SKM-1 treated with dmso at 0.1 percent for 144 hours (cell line): Measurements from ENCODE around the gene S100A12.

Experiments
- DNase-seq: peaks from one replicate; lab custom pipeline; 2025; ENCODE audit not compliant: unreplicated experiment; lab: John Stamatoyannopoulos, UW

The S100A12 gene

GRCh38 chr1:153397051-153397923, 21.9 kb upstream of the S100A12 start:
- DNase-seq, result no peak

- no peak for DNase-seq
These were observed 21.0 kb upstream of the S100A12 start for GRCh38 chr1:153396461-153396860.

- no peak for DNase-seq
These were observed 20.4 kb upstream of the S100A12 start for GRCh38 chr1:153395776-153396175.

- no peak for DNase-seq
These were observed 19.8 kb upstream of the S100A12 start for GRCh38 chr1:153395136-153395685.

GRCh38 chr1:153394391-153394790, 19.0 kb upstream of the S100A12 start:
- DNase-seq, result no peak

GRCh38 chr1:153393926-153394325, 18.5 kb upstream of the S100A12 start:
- DNase-seq, result no peak

- no peak for DNase-seq
These were observed 17.4 kb upstream of the S100A12 start for GRCh38 chr1:153392822-153393221.

- DNase-seq, result no peak
These were observed 16.8 kb upstream of the S100A12 start for GRCh38 chr1:153392258-153392657.

- peak; percentile 97 for DNase-seq
These were observed 15.7 kb upstream of the S100A12 start, which contains the start of gene S100A8 for GRCh38 chr1:153390938-153391710. Gene S100A8, minus strand, starts transcription at chr1:153391073. Its CDS starts 538 bp downstream, at chr1:153390535.

- DNase-seq, result peak; percentile 84
These were observed 14.8 kb upstream of the S100A12 start for GRCh38 chr1:153389973-153390879.

- DNase-seq, result no peak
These were observed 14.0 kb upstream of the S100A12 start for GRCh38 chr1:153389401-153389800.

GRCh38 chr1:153387785-153388184, 12.4 kb upstream of the S100A12 start:
- DNase-seq, result no peak

- no peak for DNase-seq
These were observed 11.6 kb upstream of the S100A12 start for GRCh38 chr1:153387001-153387400.

GRCh38 chr1:153386500-153386901, 11.1 kb upstream of the S100A12 start:
- peak; percentile 100 for DNase-seq

GRCh38 chr1:153384958-153385580, 9.6 kb upstream of the S100A12 start:
- DNase-seq, result no peak

GRCh38 chr1:153380711-153381110, 5.3 kb upstream of the S100A12 start:
- no peak for DNase-seq

GRCh38 chr1:153379591-153379990, 4.2 kb upstream of the S100A12 start:
- DNase-seq, result no peak

- DNase-seq, result peak; percentile 66
These were observed 1.4 kb downstream of the S100A12 start for GRCh38 chr1:153374071-153374470.

- DNase-seq, result no peak
These were observed 2.9 kb downstream of the S100A12 start for GRCh38 chr1:153372571-153372970.

GRCh38 chr1:153371231-153371630, 4.2 kb downstream of the S100A12 start:
- no peak for DNase-seq
